T-helper 1 cell treated with Interleukin-12 subunit alpha and Interleukin-12 subunit beta and Interleukin-4 antibody, amounts not matched to agents 30 ng/mL and 1 ng/mL, for 36 hours (primary cell): ENCODE measurements around the gene ANGPTL4. TPM values are rescaled to one million over a fixed set of nuclear protein-coding genes. Genes with fewer than 3 reads are reported as not detected.
"Not testable (repeated sequence)": the region's sequence is repeated elsewhere in the genome, so short reads cannot be mapped to it uniquely, and the experiment has no call there.

Source experiments
- intact Hi-C: fragments of 100-400 bp; cut with micrococcal nuclease; formaldehyde crosslinking; loops from one replicate; pipeline ENCODE4 v1.15.1; 2024
- total RNA-seq: library from RNA; stranded (reverse); gene quantifications from 2 replicates; pipeline ENCODE4 v1.2.3, GENCODE V29; 2022

Gene ANGPTL4
- total RNA-seq, 1 donor from 2014 or later: 0.74 TPM

DNA sequence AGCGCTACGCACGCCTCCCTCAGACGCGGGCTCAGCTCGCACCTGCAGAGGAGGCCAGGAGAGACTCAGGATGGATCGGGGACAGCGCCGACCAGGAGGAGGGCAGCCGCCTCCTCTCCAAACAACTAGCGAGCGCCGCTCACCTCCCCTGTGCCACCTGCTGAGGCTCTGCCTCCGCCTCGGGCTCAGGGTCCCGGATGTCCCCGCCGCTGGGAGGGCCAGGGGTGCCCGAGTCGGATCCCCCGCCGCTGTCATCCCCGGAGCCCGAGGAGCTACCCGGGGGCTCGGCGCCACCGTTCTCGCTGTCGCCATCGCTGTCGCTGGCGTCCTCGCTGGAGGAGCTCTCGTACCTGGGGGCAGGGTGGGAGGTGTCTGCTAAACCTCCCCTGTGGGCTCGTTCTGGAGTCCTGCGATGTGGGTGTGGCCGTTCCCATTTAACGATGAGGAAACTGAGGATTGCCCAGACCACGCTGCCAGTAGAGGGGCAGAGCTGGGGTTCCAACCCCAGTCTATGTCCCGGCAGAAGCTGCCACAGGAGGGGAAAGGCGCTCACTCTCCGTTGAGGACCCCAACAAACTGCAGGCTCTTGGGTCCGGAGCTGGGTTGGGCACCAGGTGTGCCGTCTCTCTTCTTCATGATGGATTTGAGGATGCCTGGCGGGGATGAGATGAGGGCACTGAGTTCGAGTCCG, 30.0 kb upstream of the ANGPTL4 start:
- intact Hi-C loops: no loop called here

DNA sequence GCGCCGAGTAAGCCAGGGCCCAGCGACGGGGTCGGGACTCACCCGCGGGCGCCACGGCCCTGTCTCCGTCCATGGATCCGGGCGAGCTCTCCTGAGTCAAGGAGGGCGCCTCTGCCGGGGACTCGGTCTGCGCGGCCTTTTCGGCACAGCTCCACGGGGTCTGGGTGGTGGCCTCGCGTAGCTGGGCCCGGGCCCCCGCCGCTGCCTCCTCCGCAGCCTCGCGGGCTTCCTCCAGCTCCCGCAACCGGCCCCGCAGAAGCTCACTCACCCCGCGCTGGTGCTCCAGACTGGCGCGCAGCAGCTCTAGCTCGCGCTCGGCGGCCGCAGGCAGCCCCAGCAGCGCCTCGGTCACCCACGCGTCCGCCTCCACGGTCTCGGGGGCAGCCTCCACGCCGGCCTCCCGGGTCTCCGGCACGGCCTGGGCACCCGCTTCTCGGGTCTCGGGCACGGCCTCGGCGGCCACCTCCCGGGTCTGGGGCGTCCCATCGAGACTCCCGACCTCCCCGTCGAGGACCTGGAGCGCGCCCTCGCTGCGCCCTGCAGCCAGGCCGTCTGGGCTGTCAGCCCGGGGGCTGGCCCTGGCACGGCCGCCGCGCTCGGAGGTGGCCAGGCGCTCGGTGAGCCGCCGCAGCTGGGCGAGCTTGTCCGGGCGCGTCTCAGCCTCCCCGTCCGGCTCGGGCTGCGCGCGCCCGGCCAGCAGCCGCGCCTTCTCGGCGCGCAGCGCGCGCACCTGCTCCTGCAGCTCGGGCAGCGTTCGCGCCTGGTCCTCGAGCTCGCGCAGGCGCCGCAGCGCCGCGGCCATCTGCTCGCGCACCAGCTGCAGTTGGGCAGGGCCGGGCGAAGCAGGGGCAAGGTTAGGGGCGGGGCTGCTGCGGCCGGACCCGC, 29.3 kb upstream of the ANGPTL4 start:
- intact Hi-C loops: no loop called here

GRCh38 chr19:8335343-8336071, 28.4 kb upstream of the ANGPTL4 start:
- intact Hi-C loops: no loop called here

- intact Hi-C loops: no loop called here
These were observed 27.8 kb upstream of the ANGPTL4 start for GRCh38 chr19:8336072-8336569.

DNA sequence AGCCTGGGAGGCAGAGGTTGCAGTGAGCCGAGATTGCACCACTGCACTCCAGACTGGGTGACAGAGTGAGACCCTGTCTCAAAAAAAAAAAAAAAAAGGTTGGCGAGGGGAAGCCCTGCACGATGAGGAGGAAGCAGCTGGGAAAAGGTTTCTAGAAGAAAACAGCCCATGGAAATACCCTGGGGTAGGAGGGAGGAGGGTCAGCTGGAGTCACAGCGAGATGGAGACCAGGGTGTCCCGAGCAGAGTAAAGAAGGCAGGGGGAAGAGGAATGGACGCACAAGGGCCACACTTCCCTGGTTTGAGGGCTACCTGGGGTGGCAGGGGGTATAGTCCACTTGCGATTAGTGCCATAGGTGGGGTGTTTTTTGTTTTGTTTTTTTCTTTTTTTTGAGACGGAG, 27.3 kb upstream of the ANGPTL4 start:
- intact Hi-C loops: no loop called here

DNA sequence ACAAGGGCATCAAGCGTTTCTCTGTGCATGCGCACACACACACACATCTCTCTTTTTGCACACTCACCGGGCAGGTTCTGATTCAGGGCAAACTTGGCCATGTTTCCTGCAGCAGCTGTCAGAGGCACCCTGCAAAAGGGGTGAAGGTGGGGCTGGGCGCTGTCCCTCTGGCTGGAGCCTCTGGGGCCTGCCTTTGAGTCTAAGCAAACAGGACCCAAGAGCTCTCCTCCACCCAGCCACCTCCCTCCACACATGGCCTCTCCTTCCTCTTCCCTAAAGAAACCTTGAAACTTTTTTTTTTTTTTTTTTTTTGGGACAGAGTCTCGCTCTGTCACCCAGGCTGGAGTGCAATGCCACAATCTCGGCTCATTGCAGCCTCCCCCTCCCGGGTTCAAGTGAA, 26.2 kb upstream of the ANGPTL4 start:
- intact Hi-C loops: no loop called here

GRCh38 chr19:8338835-8339234, 25.1 kb upstream of the ANGPTL4 start:
- intact Hi-C loops: no loop called here

GRCh38 chr19:8340341-8341096, 23.4 kb upstream of the ANGPTL4 start:
- intact Hi-C loops: no loop called here

GRCh38 chr19:8341504-8341903, 22.5 kb upstream of the ANGPTL4 start:
- intact Hi-C loops: not testable (repeated sequence)

DNA sequence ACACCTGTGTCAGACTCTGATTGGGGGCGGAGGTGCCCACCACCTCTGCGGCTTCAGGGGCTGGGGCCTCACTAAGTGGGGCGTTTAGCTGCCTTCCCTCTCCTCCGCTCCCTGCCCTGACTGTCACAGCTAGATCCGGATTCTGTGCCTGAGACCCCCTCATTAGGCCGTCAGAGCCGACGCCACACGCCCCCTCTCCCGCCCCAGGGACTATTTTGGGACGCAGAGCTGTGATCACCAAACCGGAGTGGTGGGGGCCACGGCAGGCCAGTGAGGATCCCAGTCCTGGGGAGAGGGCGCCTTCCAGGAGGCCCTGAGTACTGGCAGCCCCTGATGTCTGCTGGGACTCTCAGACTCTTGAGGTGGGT, 21.7 kb upstream of the ANGPTL4 start:
- intact Hi-C loops: no loop called here

- intact Hi-C loops: loop anchor here (1.0 kb wide), 2 partner anchors 35 to 47 kb away; partner anchors contain the start of genes CD320 and RAB11B
These were observed 21.1 kb upstream of the ANGPTL4 start, which contains the start of gene KANK3 for GRCh38 chr19:8342684-8343482. KANK3 (minus strand) TSS chr19:8343262; CDS start chr19:8337828, 5,434 bp downstream.

GRCh38 chr19:8343483-8343844, 20.5 kb upstream of the ANGPTL4 start:
- intact Hi-C loops: loop anchor here (1.0 kb wide), 2 partner anchors 35 to 47 kb away; partner anchors contain the start of genes CD320 and RAB11B

DNA sequence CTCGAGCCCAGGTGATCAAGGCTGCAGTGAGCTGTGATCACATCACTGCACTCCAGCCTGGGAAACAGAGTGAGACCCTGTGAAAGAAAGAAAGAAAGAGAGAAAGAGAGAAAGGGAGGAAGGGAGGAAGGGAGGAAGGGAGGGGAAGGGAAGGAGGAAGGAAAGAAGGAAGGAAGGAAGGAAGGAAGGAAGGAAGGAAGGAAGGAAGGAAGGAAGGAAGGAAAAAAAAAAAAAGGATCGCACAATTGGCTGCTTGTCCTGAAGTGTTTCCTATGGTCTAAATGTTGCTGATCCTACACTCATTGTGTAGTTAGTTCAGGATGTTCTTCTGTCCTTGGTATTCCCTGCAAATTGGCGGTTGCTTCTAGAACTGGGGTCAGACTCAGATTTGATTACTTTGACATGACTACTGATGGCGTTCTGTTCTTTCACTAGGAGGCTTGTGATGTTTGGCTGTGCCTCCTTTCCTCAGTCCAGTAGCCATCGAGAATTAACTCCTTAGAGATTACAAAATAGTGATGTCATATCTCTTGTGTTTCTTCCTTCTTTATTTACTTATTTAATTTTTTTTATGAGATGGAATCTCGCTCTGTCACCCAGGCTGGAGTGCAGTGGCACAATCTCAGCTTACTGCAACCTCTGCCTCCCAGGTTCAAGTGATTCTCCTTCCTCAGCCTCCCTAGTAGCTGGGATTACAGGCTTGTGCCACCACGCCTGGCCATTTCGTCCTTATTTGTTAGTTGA, 14.2 kb upstream of the ANGPTL4 start:
- intact Hi-C loops: not testable (repeated sequence)

DNA sequence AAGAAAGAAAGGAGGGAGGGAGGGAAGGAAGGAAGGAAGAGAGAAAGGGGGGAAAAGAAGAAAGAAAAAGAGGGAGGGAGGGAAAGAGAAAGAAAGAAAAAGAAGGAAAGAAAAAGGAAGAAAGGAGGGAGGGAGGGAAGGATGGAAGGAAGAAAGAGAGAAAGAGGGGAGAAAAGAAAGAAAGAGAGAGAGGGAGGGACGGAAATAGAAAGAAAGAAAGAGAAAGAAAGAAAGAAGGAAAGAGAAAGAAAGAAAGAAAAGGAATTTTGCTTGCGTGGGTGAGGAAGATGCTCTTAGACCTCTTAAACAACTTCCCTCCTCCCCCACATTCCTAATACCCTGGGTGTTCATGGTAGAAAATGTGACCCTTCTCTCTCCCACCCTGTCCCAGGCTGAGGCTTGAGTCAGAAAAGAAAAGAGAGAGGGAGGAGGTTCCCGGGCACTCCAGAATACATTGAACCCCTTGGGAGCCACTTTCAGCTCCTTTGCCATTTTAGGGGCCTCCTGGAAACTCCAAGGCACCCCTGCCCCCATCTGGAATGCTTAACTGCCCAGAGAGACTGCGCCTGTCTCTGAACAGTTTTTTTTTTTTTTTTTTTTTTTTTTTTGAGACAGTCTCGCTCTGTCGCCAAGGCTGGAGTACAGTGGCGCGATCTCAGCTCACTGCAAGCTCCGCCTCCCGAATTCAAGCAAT, 11.7 kb upstream of the ANGPTL4 start:
- intact Hi-C loops: no loop called here

DNA sequence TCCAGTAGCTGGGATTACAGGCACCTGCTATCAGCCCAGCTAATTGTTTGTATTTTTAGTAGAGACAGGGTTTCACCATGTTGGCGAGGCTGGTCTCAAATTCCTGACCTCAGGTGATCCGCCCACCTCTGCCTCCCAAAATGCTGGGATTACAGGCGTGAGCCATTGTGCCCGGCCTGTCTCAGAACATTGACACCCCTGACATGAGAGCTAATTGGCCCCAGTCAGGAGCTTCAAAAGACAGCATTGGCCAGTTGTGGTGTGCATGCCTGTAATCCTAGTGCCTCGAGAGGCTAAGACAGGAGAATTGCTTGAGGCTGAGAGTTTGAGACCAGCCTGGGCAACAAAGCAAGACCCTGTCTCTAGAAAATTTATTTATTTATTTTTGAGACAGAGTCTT, 11.1 kb upstream of the ANGPTL4 start:
- intact Hi-C loops: not testable (repeated sequence)

DNA sequence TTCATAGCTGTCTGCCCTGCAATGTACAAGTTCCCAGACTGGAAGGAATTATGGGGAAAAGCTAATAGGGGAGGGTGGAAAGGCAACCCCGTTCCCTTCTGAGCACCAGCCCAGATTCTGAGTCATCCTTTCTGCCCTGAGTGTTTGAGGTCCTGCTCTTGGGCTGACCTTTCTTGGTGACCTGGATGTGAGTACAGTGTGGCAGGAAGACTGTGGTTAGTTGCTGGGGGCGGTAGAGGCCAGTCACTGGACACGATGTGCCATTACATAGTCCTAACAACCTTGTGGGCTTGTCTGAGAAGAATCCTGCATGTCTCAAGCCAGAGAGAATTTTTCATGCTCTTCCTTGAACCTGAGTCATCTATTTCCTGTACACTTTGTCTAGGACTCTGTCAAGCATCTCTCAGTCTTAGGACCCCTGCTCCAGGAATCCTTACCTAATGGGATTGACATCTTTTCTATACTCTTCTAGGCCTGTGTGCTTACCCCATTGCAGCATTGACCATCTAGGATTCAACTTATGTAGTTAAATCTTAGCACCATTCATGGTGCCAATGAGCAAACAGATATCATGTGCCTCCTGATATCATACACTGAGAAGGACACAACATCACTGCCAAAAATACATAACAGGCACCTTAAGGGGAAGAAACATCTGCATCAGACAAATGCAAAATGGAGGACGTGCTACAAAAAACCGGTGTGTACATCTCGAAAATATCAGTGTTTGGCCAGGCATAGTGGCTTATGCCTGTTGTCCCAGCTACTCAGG, 8.1 kb upstream of the ANGPTL4 start:
- intact Hi-C loops: loop anchor here (2.0 kb wide), 2 partner anchors 91 to 223 kb away; no protein-coding TSS in a partner anchor

GRCh38 chr19:8357007-8357521, 6.9 kb upstream of the ANGPTL4 start:
- intact Hi-C loops: no loop called here

- intact Hi-C loops: no loop called here
These were observed 5.0 kb upstream of the ANGPTL4 start for GRCh38 chr19:8358948-8359347.
